Measurements from ENCODE around the gene CDK19. TPM values are rescaled to one million over a fixed set of nuclear protein-coding genes. Genes with fewer than 3 reads are reported as not detected.
A peak's percentile ranks its signal among the peaks of the same experiment; 100 is the strongest.

CDK19 gene
- total and polyA plus RNA-seq, 2 experiments from 2014 or later: 7.7 to 10.1 TPM

GRCh38 chr6:110650755-110651154 lies 164.5 kb downstream of the CDK19 start:
- ATAC-seq: no peak
- peak overlapping the region; percentile 60 for H3K27ac Mint-ChIP-seq

GRCh38 chr6:110649704-110650103 lies 165.6 kb downstream of the CDK19 start:
- Histone ChIP-seq H3F3A (replicated peaks; ENCODE audit: low read depth) (no peaks in the 10 kb centered on the region), H3K4me1 (ENCODE audit: insufficient read depth) (no peaks in the 10 kb centered on the region), H4K20me1 (replicated peaks; ENCODE audit: insufficient read depth) (no peaks in the 10 kb centered on the region), H2AFZ (no peak overlapping the region), H3K27me3 (ENCODE audit: insufficient read depth) (no peaks in the 10 kb centered on the region), H3K79me2 (replicated peaks; ENCODE audit: insufficient read depth) (no peaks in the 10 kb centered on the region), H3K4me3 (no peak overlapping the region), H3K9me2 (ENCODE audit: insufficient read depth) (no peaks in the 10 kb centered on the region), H3K27ac (ENCODE audit: low read depth) (no peak overlapping the region), H3K4me2 (no peak overlapping the region), H3K36me3 (ENCODE audit: insufficient read depth) (no peaks in the 10 kb centered on the region)
- no peaks in the 10 kb centered on the region for H3K9me3 Mint-ChIP-seq
- peaks cover 5% of the 10 kb centered on the region for H3K4me1 Mint-ChIP-seq
- no peak for DNase-seq (ENCODE audit: low spot score)
- peaks cover 1% of the 10 kb centered on the region for H3K27me3 Mint-ChIP-seq (ENCODE audit: insufficient read depth, low read depth, poor library complexity)
- no peak overlapping the region for H3K4me3 Mint-ChIP-seq
- 0 out of 3 replicates have a peak, but pooled peaks cover 4% of the 10 kb centered on the region for H3K36me3 Mint-ChIP-seq (ENCODE audit: low read depth)
- no peak for ATAC-seq
- TF ChIP-seq STAT1 (IDR thresholded peaks at IDR 0.05; ENCODE audit: unreplicated experiment): no peak
- TF ChIP-seq ZNF462 (CRISPR knock-in tag; IDR thresholded peaks at IDR 0.05): no peak
- H3K27ac Mint-ChIP-seq: no peak overlapping the region

More at GRCh38 chr6:110650755-110651154, 164.5 kb downstream of the CDK19 start:
- Histone ChIP-seq H4K20me1 (replicated peaks; ENCODE audit: insufficient read depth) (no peaks in the 10 kb centered on the region), H3K27me3 (ENCODE audit: insufficient read depth) (no peaks in the 10 kb centered on the region), H3K4me2 (no peak overlapping the region), H3F3A (replicated peaks; ENCODE audit: low read depth) (no peaks in the 10 kb centered on the region), H3K27ac (ENCODE audit: low read depth) (no peak overlapping the region; the same call in 1 of the 2 replicates), H3K4me3 (no peak overlapping the region), H3K9me2 (ENCODE audit: insufficient read depth) (no peaks in the 10 kb centered on the region), H2AFZ (no peak overlapping the region), H3K4me1 (ENCODE audit: insufficient read depth) (peaks cover under 1% of the 10 kb centered on the region; the same call in 1 of the 2 replicates), H3K79me2 (replicated peaks; ENCODE audit: insufficient read depth) (no peaks in the 10 kb centered on the region), H3K36me3 (ENCODE audit: insufficient read depth) (no peaks in the 10 kb centered on the region)
- H3K36me3 Mint-ChIP-seq (ENCODE audit: low read depth): 0 out of 3 replicates have a peak, but pooled peaks cover 4% of the 10 kb centered on the region
- no peak for DNase-seq (ENCODE audit: low spot score)
- H3K4me3 Mint-ChIP-seq: no peak overlapping the region
- H3K4me1 Mint-ChIP-seq: peaks cover 7% of the 10 kb centered on the region; the same call in 2 of the 3 replicates
- no peaks in the 10 kb centered on the region for H3K9me3 Mint-ChIP-seq
- TF ChIP-seq ZNF114 (CRISPR knock-in tag; IDR thresholded peaks at IDR 0.05) (no peak), NANOG (IDR thresholded peaks at IDR 0.05; ENCODE audit: borderline replicate concordance) (no peak), ETS1 (IDR thresholded peaks at IDR 0.05) (no peak), EZH2phosphoT487 (IDR thresholded peaks at IDR 0.05; ENCODE audit: unreplicated experiment) (no peak), EZH2 (IDR thresholded peaks at IDR 0.05; ENCODE audit: low read depth, unreplicated experiment) (no peak)
- H3K27me3 Mint-ChIP-seq (ENCODE audit: insufficient read depth, low read depth, poor library complexity): peaks cover 1% of the 10 kb centered on the region
